IMR-90 (cell line): ENCODE data around the gene PTCH1. TPM values are rescaled to one million over a fixed set of nuclear protein-coding genes. Genes with fewer than 3 reads are reported as not detected.

Source experiments
- ATAC-seq: fragments of 200-7000 bp; cut with Tn5 transposase; 2 replicates; pipeline ENCODE4 v1.9.1; 2020; ENCODE audit warnings: low read depth, mild to moderate bottlenecking, moderate library complexity
- BruUV-seq: library from RNA; stranded (reverse); fragments of 400-500 nt; replicated peaks from 2 replicates; lab custom pipeline; 2021; lab: Mats Ljungman, UMichigan
- CTCF ChIA-PET: fragments of 300-600 bp; formaldehyde crosslinking; extraction: SDS; loops from one replicate; lab custom pipeline; 2021; ENCODE audit warnings: antibody characterized with exemption; lab: Yijun Ruan, JAX
- POLR2A ChIA-PET: fragments of 300-600 bp; sonication (Branson Sonifier 250); formaldehyde crosslinking; loops from one replicate; lab custom pipeline; 2022; ENCODE audit warnings: antibody characterized with exemption; ENCODE audit not compliant: unreplicated experiment; lab: Charles Lee
- DNase-seq: peaks from one replicate; pipeline ENCODE4 v3.0.0; 2013
- H2AFZ ChIP-seq: replicated peaks from 2 replicates; pipeline ENCODE3; 2013; ENCODE audit warnings: low read length, mild to moderate bottlenecking; ENCODE audit not compliant: poor library complexity
- H2AK5ac ChIP-seq: 2 replicates; pipeline ENCODE4 v1.6.1; 2013; ENCODE audit warnings: low read depth, low read length, inconsistent platforms
- H2AK9ac ChIP-seq: replicated peaks from 2 replicates; pipeline ENCODE3; 2013; ENCODE audit warnings: mild to moderate bottlenecking, low read depth, low read length, moderate library complexity; ENCODE audit not compliant: poor library complexity
- H2BK120ac ChIP-seq: 2 replicates; pipeline ENCODE4 v1.6.1; 2013; ENCODE audit warnings: low read depth, low read length, inconsistent platforms
- H2BK15ac ChIP-seq: 3 replicates; pipeline ENCODE4 v1.6.1; 2013; ENCODE audit warnings: low read depth, low read length, inconsistent platforms
- H2BK20ac ChIP-seq: 2 replicates; pipeline ENCODE4 v1.6.1; 2013; ENCODE audit warnings: low read depth, mild to moderate bottlenecking, inconsistent platforms, low read length, moderate library complexity
- H2BK5ac ChIP-seq: 2 replicates; pipeline ENCODE4 v1.6.1; 2013; ENCODE audit warnings: mild to moderate bottlenecking, low read depth, low read length, inconsistent platforms; ENCODE audit not compliant: poor library complexity, severe bottlenecking
- H3K14ac ChIP-seq: replicated peaks from 2 replicates; pipeline ENCODE4 v1.6.1; 2013; ENCODE audit warnings: low read depth, low read length, inconsistent platforms
- H3K18ac ChIP-seq: 2 replicates; pipeline ENCODE4 v1.6.1; 2013; ENCODE audit warnings: low read depth, low read length, control low read depth
- H3K23ac ChIP-seq: 2 replicates; pipeline ENCODE4 v1.6.1; 2013; ENCODE audit warnings: low read depth, low read length, inconsistent platforms
- H3K27ac ChIP-seq: 2 replicates; pipeline ENCODE4 v1.5.1; 2013; ENCODE audit warnings: mild to moderate bottlenecking, control low read depth, low read length; ENCODE audit not compliant: insufficient read depth
- H3K27me3 ChIP-seq: 2 replicates; pipeline ENCODE4 v1.6.1; 2013; ENCODE audit warnings: low read length; ENCODE audit not compliant: control insufficient read depth, insufficient read depth
- H3K36me3 ChIP-seq: 2 replicates; pipeline ENCODE4 v1.6.1; 2013; ENCODE audit warnings: low read length, mixed read lengths; ENCODE audit not compliant: control insufficient read depth, insufficient read depth
- H3K4ac ChIP-seq: 2 replicates; pipeline ENCODE4 v1.6.1; 2013; ENCODE audit warnings: low read depth, low read length, inconsistent platforms
- H3K4me1 ChIP-seq: 2 replicates; pipeline ENCODE4 v1.6.1; 2013; ENCODE audit warnings: low read length, mixed read lengths; ENCODE audit not compliant: control insufficient read depth, insufficient read depth
- H3K4me2 ChIP-seq: 2 replicates; pipeline ENCODE4 v1.6.1; 2013; ENCODE audit warnings: low read depth, mild to moderate bottlenecking, control low read depth, low read length, moderate library complexity
- H3K4me3 ChIP-seq: 2 replicates; pipeline ENCODE4 v1.5.1; 2013; ENCODE audit warnings: low read depth, mild to moderate bottlenecking, control low read depth, low read length, moderate library complexity; ENCODE audit not compliant: insufficient read depth
- H3K56ac ChIP-seq: 2 replicates; pipeline ENCODE4 v1.6.1; 2013; ENCODE audit warnings: low read length, inconsistent platforms; ENCODE audit not compliant: insufficient read depth; ENCODE audit errors: extremely low read depth
- H3K79me1 ChIP-seq, 2 experiments: 2 replicates each; pipeline ENCODE4 v1.6.1; 2013; ENCODE audit warnings: low read length in 2 of 2, inconsistent platforms in 1 of 2, low read depth in 1 of 2
- H3K9ac ChIP-seq: 2 replicates; pipeline ENCODE4 v1.6.1; 2013; ENCODE audit warnings: low read depth, low read length, control low read depth
- H3K9me1 ChIP-seq: 2 replicates; pipeline ENCODE4 v1.6.1; 2013; ENCODE audit warnings: low read length, inconsistent platforms; ENCODE audit not compliant: insufficient read depth
- H3K9me3 ChIP-seq: 2 replicates; pipeline ENCODE4 v1.6.1; 2013; ENCODE audit warnings: low read length; ENCODE audit not compliant: control insufficient read depth, insufficient read depth
- H4K20me1 ChIP-seq: 2 replicates; pipeline ENCODE4 v1.6.1; 2013; ENCODE audit warnings: low read length, inconsistent platforms; ENCODE audit not compliant: insufficient read depth
- H4K5ac ChIP-seq: 2 replicates; pipeline ENCODE4 v1.6.1; 2013; ENCODE audit warnings: mild to moderate bottlenecking, low read depth, low read length, control low read depth
- H4K8ac ChIP-seq, 2 experiments: 2 replicates each; pipeline ENCODE4 v1.6.1; 2013; ENCODE audit warnings: low read depth in 2 of 2, low read length in 2 of 2, control low read depth in 1 of 2, inconsistent platforms in 1 of 2
- H4K91ac ChIP-seq: 2 replicates; pipeline ENCODE4 v1.6.1; 2013; ENCODE audit warnings: low read depth, low read length, inconsistent platforms; ENCODE audit not compliant: insufficient read depth
- BHLHE40 ChIP-seq: fragments of 150-350 bp; IDR thresholded peaks from 2 replicates; pipeline ENCODE4 v1.6.1; 2016; ENCODE audit warnings: mild to moderate bottlenecking, low read depth, low read length
- CEBPB ChIP-seq: IDR thresholded peaks from 2 replicates; pipeline ENCODE4 v1.6.1; 2012; ENCODE audit warnings: low read depth, low read length, improper control_type of control experiment
- FOS ChIP-seq: fragments of 150-350 bp; IDR thresholded peaks from 2 replicates; pipeline ENCODE4 v1.6.1; 2016; ENCODE audit warnings: low read depth, low read length
- MAFK ChIP-seq: IDR thresholded peaks from 2 replicates; pipeline ENCODE4 v1.6.1; 2012; ENCODE audit warnings: low read depth, low read length, improper control_type of control experiment
- MAZ ChIP-seq: IDR thresholded peaks from 2 replicates; pipeline ENCODE4 v1.6.1; 2012; ENCODE audit warnings: low read depth, mild to moderate bottlenecking, low read length, improper control_type of control experiment, moderate library complexity, borderline replicate concordance
- NFE2L2 ChIP-seq: fragments of 150-350 bp; IDR thresholded peaks from 2 replicates; pipeline ENCODE4 v1.6.1; 2016; ENCODE audit warnings: low read depth, mild to moderate bottlenecking, low read length
- POLR2A ChIP-seq: IDR thresholded peaks from 2 replicates; pipeline ENCODE4 v1.6.1; 2012; ENCODE audit warnings: mild to moderate bottlenecking, low read depth, low read length
- RAD21 ChIP-seq: IDR thresholded peaks from 2 replicates; pipeline ENCODE4 v1.6.1; 2012; ENCODE audit warnings: low read length, improper control_type of control experiment
- RCOR1 ChIP-seq: IDR thresholded peaks from 2 replicates; pipeline ENCODE4 v1.6.1; 2012; ENCODE audit warnings: mild to moderate bottlenecking, low read length, improper control_type of control experiment; ENCODE audit not compliant: insufficient replicate concordance
- RFX5 ChIP-seq: IDR thresholded peaks from 2 replicates; pipeline ENCODE4 v1.8.0; 2012; ENCODE audit warnings: low read depth, mild to moderate bottlenecking, low read length, moderate library complexity
- SMC3 ChIP-seq: fragments of 150-350 bp; IDR thresholded peaks from 2 replicates; pipeline ENCODE4 v1.6.1; 2016; ENCODE audit warnings: low read depth, mild to moderate bottlenecking, antibody characterized with exemption, low read length, moderate library complexity
- WGBS, 2 experiments: methylation state at CpG; one replicate each; pipeline versions ENCODE4 v1.1.5 to v1.1.7; 2013; ENCODE audit warnings: missing lambda C conversion rate in 2 of 2; ENCODE audit not compliant: insufficient read length in 1 of 2; ENCODE audit errors: extremely low coverage in 2 of 2; 5-methylcytosine and 5-hydroxymethylcytosine counted together
- dilution Hi-C: fragments of 300-500 bp; cut with HindIII; formaldehyde crosslinking; loops from one replicate; pipeline ENCODE4 v1.14.3; 2018; ENCODE audit warnings: low sequenced_read_pairs; ENCODE audit not compliant: unreplicated experiment
- in situ Hi-C: fragments of 300-500 bp; cut with MboI; formaldehyde crosslinking; loops from 3 replicates; pipeline ENCODE4 v1.14.3; 2019; ENCODE audit warnings: low sequenced_read_pairs, inconsistent platforms, mixed read lengths
- intact Hi-C: fragments of 100-400 bp; cut with micrococcal nuclease; formaldehyde crosslinking; loops from 2 replicates; pipeline ENCODE4 v1.10.0; 2022
- polyA plus RNA-seq, 3 experiments: library from polyadenylated mRNA; depleted of rRNA; stranded (reverse); fragments of >200 nt; gene quantifications; 2 replicates each; pipeline ENCODE4 v1.2.3, GENCODE V29; 2012; ENCODE audit warnings: low replicate concordance in 1 of 3
- total RNA-seq: library from RNA; depleted of rRNA; stranded (reverse); fragments of >200 nt; gene quantifications from 2 replicates; pipeline ENCODE4 v1.2.3, GENCODE V29; 2012
- TF ChIP-seq, protein P1 (sequence below): fragments of 150-350 bp; IDR thresholded peaks from 2 replicates; pipeline ENCODE4 v1.6.1; 2017; ENCODE audit warnings: mild to moderate bottlenecking, antibody characterized with exemption, low read length, low read depth
- TF ChIP-seq, protein P2 (sequence below): conservative IDR thresholded peaks from 2 replicates; pipeline ENCODE4 v1.5.1; 2012; ENCODE audit warnings: mild to moderate bottlenecking, low read depth, low read length, improper control_type of control experiment

The PTCH1 gene
- total and polyA plus RNA-seq, 2 of the 4 experiments (the other 2 are of a cell fraction) = 4.1 to 5.0 TPM

DNA sequence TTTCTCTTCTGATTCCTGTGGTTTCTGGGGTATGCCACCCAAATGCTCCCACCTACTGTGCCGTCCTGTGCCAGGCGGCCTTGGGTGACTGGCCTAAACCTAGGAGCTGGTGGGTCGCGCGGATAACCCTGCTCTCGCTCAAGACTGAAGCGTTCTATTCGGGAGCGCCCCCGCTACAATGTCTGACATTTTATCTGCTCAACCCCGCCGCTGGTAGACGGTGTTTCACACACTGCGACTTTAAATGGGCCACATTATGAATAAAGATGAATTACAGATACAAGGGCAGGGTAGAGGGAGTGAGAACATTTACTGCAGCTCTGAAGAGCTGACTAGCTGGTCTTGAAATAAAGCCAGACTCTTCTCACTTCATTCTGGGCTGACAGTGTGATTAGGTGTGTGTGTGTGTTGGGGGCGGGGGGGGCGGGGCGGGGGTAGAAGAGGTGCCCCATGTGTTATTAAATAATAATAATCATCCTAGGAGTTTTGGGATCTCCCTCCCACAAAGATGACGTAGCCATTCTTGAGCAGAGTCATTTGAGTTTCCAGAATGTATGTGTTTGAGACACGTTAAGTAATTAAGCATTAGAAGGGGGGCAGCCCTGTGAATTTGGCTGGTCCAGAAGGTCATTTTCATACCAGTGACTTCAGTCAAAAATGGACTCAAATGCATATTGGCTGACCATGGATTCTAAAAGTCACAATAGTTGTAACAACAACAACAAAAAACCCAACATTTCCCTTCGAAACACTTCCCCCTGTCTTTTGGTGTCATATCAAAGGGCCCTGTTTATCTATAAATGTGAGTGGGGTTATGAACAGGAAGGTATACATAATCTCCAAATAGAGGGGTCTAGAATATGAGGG is 1.0 kb upstream of the PTCH1 start:
- no peak overlapping the region for H3K14ac ChIP-seq
- H2BK20ac ChIP-seq = no peak overlapping the region
- no peaks in the 10 kb centered on the region for H3K36me3 ChIP-seq
- no peaks in the 10 kb centered on the region for H4K20me1 ChIP-seq
- no peak overlapping the region for H2BK5ac ChIP-seq
- 0 out of 2 replicates have a peak overlapping the region, but pooled peaks have one; percentile 12 for H3K4ac ChIP-seq
- intact Hi-C loops (loop anchor here (5.0 kb wide), 1 partner anchor 210 kb away; no protein-coding TSS in a partner anchor), dilution Hi-C loops (no loop called here), in situ Hi-C loops (loop anchor here (10.0 kb wide), 2 partner anchors 203 to 357 kb away; partner anchors contain the start of genes ERCC6L2 and FANCC)
- peak overlapping the region; percentile 11 for H2AK9ac ChIP-seq
- no peak overlapping the region for H3K56ac ChIP-seq
- H3K27ac ChIP-seq = no peak overlapping the region
- ChIA-PET CTCF (no interaction called here), POLR2A (no interaction called here)
- no peak overlapping the region for H3K9ac ChIP-seq
- BruUV-seq = no TSS peak
- no peak overlapping the region for H2BK15ac ChIP-seq
- H3K9me3 ChIP-seq = peaks cover 4% of the 10 kb centered on the region; the same call in 1 of the 2 replicates
- H4K5ac ChIP-seq = no peak overlapping the region
- H4K8ac ChIP-seq = no peak overlapping the region
- no peak overlapping the region for H4K91ac ChIP-seq
- ATAC-seq (no peak), DNase-seq (no peak)
- TF ChIP-seq BHLHE40 (no peak), MAZ (no peak), POLR2A (no peak), RCOR1 (no peak), CEBPB (no peak), MAFK (no peak), RFX5 (no peak), RAD21 (no peak), NFE2L2 (no peak), FOS (no peak), SMC3 (no peak)
- TF ChIP-seq, protein P1, sequence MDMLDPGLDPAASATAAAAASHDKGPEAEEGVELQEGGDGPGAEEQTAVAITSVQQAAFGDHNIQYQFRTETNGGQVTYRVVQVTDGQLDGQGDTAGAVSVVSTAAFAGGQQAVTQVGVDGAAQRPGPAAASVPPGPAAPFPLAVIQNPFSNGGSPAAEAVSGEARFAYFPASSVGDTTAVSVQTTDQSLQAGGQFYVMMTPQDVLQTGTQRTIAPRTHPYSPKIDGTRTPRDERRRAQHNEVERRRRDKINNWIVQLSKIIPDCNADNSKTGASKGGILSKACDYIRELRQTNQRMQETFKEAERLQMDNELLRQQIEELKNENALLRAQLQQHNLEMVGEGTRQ = no peak
- TF ChIP-seq, protein P2, sequence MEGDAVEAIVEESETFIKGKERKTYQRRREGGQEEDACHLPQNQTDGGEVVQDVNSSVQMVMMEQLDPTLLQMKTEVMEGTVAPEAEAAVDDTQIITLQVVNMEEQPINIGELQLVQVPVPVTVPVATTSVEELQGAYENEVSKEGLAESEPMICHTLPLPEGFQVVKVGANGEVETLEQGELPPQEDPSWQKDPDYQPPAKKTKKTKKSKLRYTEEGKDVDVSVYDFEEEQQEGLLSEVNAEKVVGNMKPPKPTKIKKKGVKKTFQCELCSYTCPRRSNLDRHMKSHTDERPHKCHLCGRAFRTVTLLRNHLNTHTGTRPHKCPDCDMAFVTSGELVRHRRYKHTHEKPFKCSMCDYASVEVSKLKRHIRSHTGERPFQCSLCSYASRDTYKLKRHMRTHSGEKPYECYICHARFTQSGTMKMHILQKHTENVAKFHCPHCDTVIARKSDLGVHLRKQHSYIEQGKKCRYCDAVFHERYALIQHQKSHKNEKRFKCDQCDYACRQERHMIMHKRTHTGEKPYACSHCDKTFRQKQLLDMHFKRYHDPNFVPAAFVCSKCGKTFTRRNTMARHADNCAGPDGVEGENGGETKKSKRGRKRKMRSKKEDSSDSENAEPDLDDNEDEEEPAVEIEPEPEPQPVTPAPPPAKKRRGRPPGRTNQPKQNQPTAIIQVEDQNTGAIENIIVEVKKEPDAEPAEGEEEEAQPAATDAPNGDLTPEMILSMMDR = no peak
- H3K18ac ChIP-seq = no peak overlapping the region
- peaks cover 0 to 3% of the 10 kb centered on the region in 2 experiments; a peak in 2 of 4 replicates for H3K79me1 ChIP-seq
- no peaks in the 10 kb centered on the region for H3K9me1 ChIP-seq
- H2BK120ac ChIP-seq = no peak overlapping the region
- H2AK5ac ChIP-seq = no peak overlapping the region
- H3K4me3 ChIP-seq = peak overlapping the region; percentile 58; the same call in 1 of the 2 replicates
- peak overlapping the region; percentile 15; the same call in 1 of the 2 replicates for H3K23ac ChIP-seq
- peak overlapping the region; percentile 90 for H2AFZ ChIP-seq
- peaks cover 31% of the 10 kb centered on the region for H3K27me3 ChIP-seq
- no peaks in the 10 kb centered on the region for H3K4me1 ChIP-seq
- H3K4me2 ChIP-seq = peak overlapping the region; percentile 87
- WGBS, 2 experiments = 37% methylated on average over 7 of the region's 20 CpGs; no CpG with 5 or more reads in 1 of the 2 experiments
